HFFc6 (cell line): Measurements from ENCODE around the gene CDH1. TPM values are rescaled to one million over a fixed set of nuclear protein-coding genes. Genes with fewer than 3 reads are reported as not detected.

Experiments used
- DNase-seq: peaks from one replicate; pipeline ENCODE4 v3.0.0-alpha.2; 2018
- H3K27ac Mint-ChIP-seq: 2 replicates; pipeline ENCODE4 v1.8.0; 2020; ENCODE audit warnings: mild to moderate bottlenecking, mixed read lengths
- H3K27me3 Mint-ChIP-seq: 2 replicates; pipeline ENCODE4 v1.8.0; 2021; ENCODE audit warnings: mild to moderate bottlenecking, moderate library complexity, mixed read lengths; ENCODE audit not compliant: insufficient read depth
- H3K36me3 Mint-ChIP-seq: 2 replicates; pipeline ENCODE4 v1.8.0; 2021; ENCODE audit warnings: low read depth, mixed read lengths
- H3K4me1 Mint-ChIP-seq: 2 replicates; pipeline ENCODE4 v1.8.0; 2020; ENCODE audit warnings: low read depth, mixed read lengths
- H3K4me3 Mint-ChIP-seq: 2 replicates; pipeline ENCODE4 v1.8.0; 2020; ENCODE audit warnings: mild to moderate bottlenecking, moderate library complexity, mixed read lengths
- H3K9me3 Mint-ChIP-seq: 2 replicates; pipeline ENCODE4 v1.8.0; 2020; ENCODE audit warnings: mild to moderate bottlenecking, mixed read lengths
- CTCF ChIP-seq: fragments of 200-600 bp; sonication (generic); IDR thresholded peaks from 2 replicates; pipeline ENCODE4 v1.5.0; 2021; ENCODE audit warnings: antibody characterized with exemption, mild to moderate bottlenecking
- total RNA-seq, 6 experiments: library from RNA; stranded (reverse); fragmentation: NEBNext Ultra II Directional; extraction: Animal tissue kit (Norgen Biotek cat#: 25700); gene quantifications; 2 replicates in 1 of 6; 3 replicates in 5 of 6; pipeline ENCODE4 v1.2.3, GENCODE V29; 2021

CDH1 gene
- total RNA-seq, 6 experiments from 2014 or later: 0.24 to 1.4 (median 0.41) TPM

- no peak for DNase-seq
- Mint-ChIP-seq H3K9me3 (no peaks in the 10 kb centered on the region), H3K36me3 (peaks cover 19% of the 10 kb centered on the region), H3K4me3 (no peak overlapping the region), H3K27ac (no peak overlapping the region), H3K4me1 (no peaks in the 10 kb centered on the region), H3K27me3 (peaks cover 2% of the 10 kb centered on the region; the same call in 1 of the 2 replicates)
- no peak for TF ChIP-seq CTCF
Measured at GRCh38 chr16:68873635-68874471, 136.8 kb downstream of the CDH1 start.

GRCh38 chr16:68875871-68876270, 138.8 kb downstream of the CDH1 start:
- Mint-ChIP-seq H3K4me1 (no peaks in the 10 kb centered on the region), H3K9me3 (no peaks in the 10 kb centered on the region), H3K27me3 (peaks cover 2% of the 10 kb centered on the region; the same call in 1 of the 2 replicates), H3K36me3 (peaks cover 25% of the 10 kb centered on the region), H3K27ac (no peak overlapping the region), H3K4me3 (no peak overlapping the region)
- TF ChIP-seq CTCF: no peak
- DNase-seq: no peak

- Mint-ChIP-seq H3K27me3 (no peaks in the 10 kb centered on the region), H3K36me3 (peaks cover 16% of the 10 kb centered on the region), H3K4me1 (peaks cover 7% of the 10 kb centered on the region; the same call in 1 of the 2 replicates), H3K9me3 (no peaks in the 10 kb centered on the region), H3K4me3 (no peak overlapping the region), H3K27ac (no peak overlapping the region)
- DNase-seq: no peak
- TF ChIP-seq CTCF: no peak
Measured at GRCh38 chr16:68883685-68884084, 146.6 kb downstream of the CDH1 start.

- H3K27me3 Mint-ChIP-seq: no peaks in the 10 kb centered on the region
- DNase-seq: no peak
- peaks cover 7% of the 10 kb centered on the region; the same call in 1 of the 2 replicates for H3K4me1 Mint-ChIP-seq
- H3K9me3 Mint-ChIP-seq: no peaks in the 10 kb centered on the region
- H3K36me3 Mint-ChIP-seq: peaks cover 16% of the 10 kb centered on the region
- no peak for TF ChIP-seq CTCF
- no peak overlapping the region for H3K27ac Mint-ChIP-seq
- no peak overlapping the region for H3K4me3 Mint-ChIP-seq
Measured at GRCh38 chr16:68884401-68884800, 147.3 kb downstream of the CDH1 start.

Other genes starting within 250 kb of the CDH1 start
- gene ZFP90, start 198.0 kb upstream of the CDH1 start, total RNA-seq: 10 to 100 TPM; 13.3 to 17.0 (median 13.9) TPM
- under 1 TPM in 4 of 6 experiments, not detected in 2; 0.10 to 0.36 (median 0.13) TPM for gene CDH3, start 92.0 kb upstream of the CDH1 start, total RNA-seq
- gene TANGO6, start 106.2 kb downstream of the CDH1 start, total RNA-seq: 10 to 100 TPM; 14.7 to 22.1 (median 18.9) TPM